B cell (primary cell): Measurements from ENCODE around the gene IDI2.

Source experiments
- EZH2 ChIP-seq: IDR thresholded peaks from 2 replicates; pipeline ENCODE4 v1.6.1; 2012; ENCODE audit warnings: borderline replicate concordance, low read depth, mild to moderate bottlenecking, moderate library complexity, low read length; ENCODE audit not compliant: insufficient read depth, poor library complexity, severe bottlenecking
- TF ChIP-seq, protein P1 (sequence below): fragments of 200-600 bp; IDR thresholded peaks from one replicate; pipeline ENCODE4 v1.8.0; 2022; ENCODE audit warnings: antibody characterized with exemption, mild to moderate bottlenecking

DNA sequence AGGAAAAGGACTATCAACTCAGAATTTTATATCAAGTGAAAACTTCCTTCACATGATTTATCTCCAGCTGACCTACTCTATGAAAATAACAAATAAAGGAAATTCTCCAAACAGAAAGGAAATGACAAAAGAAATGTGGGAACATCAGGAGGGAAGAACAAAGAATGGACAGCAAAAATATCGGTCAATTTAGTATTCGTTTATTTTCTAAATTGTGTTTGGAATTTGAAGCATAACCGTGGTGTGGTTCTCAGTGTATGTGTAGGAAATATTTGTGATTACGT lies 39.2 kb upstream of the IDI2 start:
- TF ChIP-seq, protein P1, sequence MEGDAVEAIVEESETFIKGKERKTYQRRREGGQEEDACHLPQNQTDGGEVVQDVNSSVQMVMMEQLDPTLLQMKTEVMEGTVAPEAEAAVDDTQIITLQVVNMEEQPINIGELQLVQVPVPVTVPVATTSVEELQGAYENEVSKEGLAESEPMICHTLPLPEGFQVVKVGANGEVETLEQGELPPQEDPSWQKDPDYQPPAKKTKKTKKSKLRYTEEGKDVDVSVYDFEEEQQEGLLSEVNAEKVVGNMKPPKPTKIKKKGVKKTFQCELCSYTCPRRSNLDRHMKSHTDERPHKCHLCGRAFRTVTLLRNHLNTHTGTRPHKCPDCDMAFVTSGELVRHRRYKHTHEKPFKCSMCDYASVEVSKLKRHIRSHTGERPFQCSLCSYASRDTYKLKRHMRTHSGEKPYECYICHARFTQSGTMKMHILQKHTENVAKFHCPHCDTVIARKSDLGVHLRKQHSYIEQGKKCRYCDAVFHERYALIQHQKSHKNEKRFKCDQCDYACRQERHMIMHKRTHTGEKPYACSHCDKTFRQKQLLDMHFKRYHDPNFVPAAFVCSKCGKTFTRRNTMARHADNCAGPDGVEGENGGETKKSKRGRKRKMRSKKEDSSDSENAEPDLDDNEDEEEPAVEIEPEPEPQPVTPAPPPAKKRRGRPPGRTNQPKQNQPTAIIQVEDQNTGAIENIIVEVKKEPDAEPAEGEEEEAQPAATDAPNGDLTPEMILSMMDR: no peak
- no peak for TF ChIP-seq EZH2
